Peyer's patch (tissue), 4 donors: ENCODE measurements around the gene ZFAND5. TPM values are rescaled to one million over a fixed set of nuclear protein-coding genes. Genes with fewer than 3 reads are reported as not detected.
A peak's percentile ranks its signal among the peaks of the same experiment; 100 is the strongest.

Experiments used
- DNase-seq, 3 donors: peaks; one replicate each; pipeline ENCODE4 v3.0.0-alpha.2; 2017 to 2019
- H3K27ac ChIP-seq, 4 donors: fragments of 200-600 bp; sonication (generic); one replicate each; pipeline ENCODE4 v1.5.1; 2016 to 2019
- H3K27me3 ChIP-seq, 2 donors: fragments of 200-600 bp; sonication (generic); one replicate each; pipeline ENCODE4 v1.5.1; 2019
- H3K36me3 ChIP-seq, 3 donors: fragments of 200-600 bp; sonication (generic); one replicate each; pipeline ENCODE4 v1.5.1; 2016 to 2019
- H3K4me1 ChIP-seq, 4 donors: fragments of 200-600 bp; sonication (generic); one replicate each; pipeline ENCODE4 v1.5.1; 2016 to 2019
- H3K4me3 ChIP-seq, 4 donors: fragments of 200-600 bp; sonication (generic); 1 replicate in 3 of 4; 2 replicates in 1 of 4; pipeline ENCODE4 v1.5.1; 2016 to 2019; ENCODE audit warnings: mild to moderate bottlenecking in 1 of 4
- H3K9me3 ChIP-seq, 4 donors: fragments of 200-600 bp; sonication (generic); one replicate each; pipeline ENCODE4 v1.5.1; 2016 to 2019; ENCODE audit warnings: mild to moderate bottlenecking in 1 of 4
- CTCF ChIP-seq, 6 experiments: fragments of 450-650 bp in 4 of 6; fragments of 200-600 bp in 2 of 6; sonication (generic) in 1 of 6; IDR thresholded peaks; one replicate each; pipeline ENCODE4 v1.5.1; 2017 to 2019; ENCODE audit warnings: antibody characterized with exemption in 6 of 6, mild to moderate bottlenecking in 3 of 6, moderate library complexity in 1 of 6
- POLR2A ChIP-seq, 2 donors: fragments of 450-650 bp; IDR thresholded peaks; one replicate each; pipeline ENCODE4 v1.5.1; 2017; ENCODE audit warnings: antibody characterized with exemption in 2 of 2, mild to moderate bottlenecking in 2 of 2, moderate library complexity in 2 of 2
- total RNA-seq, 4 donors: library from RNA; depleted of rRNA; stranded (reverse); fragments of >200 nt; gene quantifications; one replicate each; pipeline ENCODE4 v1.1.0, GENCODE V29; 2016

Gene ZFAND5
- 100 to 1,000 TPM in 3 of 4 donors, 10 to 100 TPM in 1; 69.0 to 272 (median 135) TPM for total RNA-seq

- Histone ChIP-seq H3K27me3 (no peaks in the 10 kb centered on the region), H3K27ac (peak within 1 kb of the TSS; percentile 97 to 100 (median 100)), H3K4me1 (peaks cover 0 to 7% (median under 1%) of the 10 kb centered on the region in 4 donors), H3K9me3 (no peaks in the 10 kb centered on the region), H3K4me3 (peak within 1 kb of the TSS; percentile 72 to 98 (median 94)), H3K36me3 (peaks cover 0 to 8% (median 0%) of the 10 kb centered on the region in 3 donors)
- DNase-seq = peak; percentile 99 to 100 (median 99)
- peak in 3 of 6 experiments; percentile 11 to 25 (median 13) for TF ChIP-seq CTCF (IDR thresholded peaks at IDR 0.05)
- TF ChIP-seq POLR2A (IDR thresholded peaks at IDR 0.05) = peak; percentile 99 to 100
Observed at GRCh38 chr9:72364679-72365524, at the start of gene ZFAND5. Gene ZFAND5 (minus strand): TSS chr9:72365208. CDS start chr9:72360778, 4,430 bp downstream.

GRCh38 chr9:72412483-72413040, 47.6 kb upstream of the ZFAND5 start:
- H3K27me3 ChIP-seq = no peaks in the 10 kb centered on the region
- no peak overlapping the region for H3K27ac ChIP-seq
- H3K36me3 ChIP-seq = no peaks in the 10 kb centered on the region
- H3K4me1 ChIP-seq = no peaks in the 10 kb centered on the region
- no peak for DNase-seq
- H3K9me3 ChIP-seq = no peaks in the 10 kb centered on the region
- TF ChIP-seq POLR2A (IDR thresholded peaks at IDR 0.05) = no peak
- no peak overlapping the region for H3K4me3 ChIP-seq

GRCh38 chr9:72410214-72410613, 45.2 kb upstream of the ZFAND5 start:
- Histone ChIP-seq H3K4me1 (no peaks in the 10 kb centered on the region), H3K9me3 (no peaks in the 10 kb centered on the region), H3K4me3 (no peak overlapping the region), H3K27ac (no peak overlapping the region), H3K27me3 (no peaks in the 10 kb centered on the region), H3K36me3 (no peaks in the 10 kb centered on the region)
- DNase-seq = no peak
- no peak for TF ChIP-seq CTCF (IDR thresholded peaks at IDR 0.05)
- TF ChIP-seq POLR2A (IDR thresholded peaks at IDR 0.05) = no peak

GRCh38 chr9:72407114-72407513, 42.1 kb upstream of the ZFAND5 start:
- Histone ChIP-seq H3K4me1 (no peaks in the 10 kb centered on the region), H3K27ac (no peak overlapping the region), H3K27me3 (no peaks in the 10 kb centered on the region), H3K4me3 (no peak overlapping the region), H3K36me3 (no peaks in the 10 kb centered on the region), H3K9me3 (no peaks in the 10 kb centered on the region)
- no peak for TF ChIP-seq CTCF (IDR thresholded peaks at IDR 0.05)
- no peak for TF ChIP-seq POLR2A (IDR thresholded peaks at IDR 0.05)
- DNase-seq = no peak

GRCh38 chr9:72402744-72403143, 37.7 kb upstream of the ZFAND5 start:
- H3K27me3 ChIP-seq = no peaks in the 10 kb centered on the region
- no peak for TF ChIP-seq CTCF (IDR thresholded peaks at IDR 0.05)
- TF ChIP-seq POLR2A (IDR thresholded peaks at IDR 0.05) = no peak
- no peak for DNase-seq
- no peaks in the 10 kb centered on the region for H3K9me3 ChIP-seq
- H3K4me1 ChIP-seq = no peaks in the 10 kb centered on the region
- no peak overlapping the region for H3K27ac ChIP-seq
- no peak overlapping the region for H3K4me3 ChIP-seq
- H3K36me3 ChIP-seq = no peaks in the 10 kb centered on the region

GRCh38 chr9:72401396-72401795, 36.4 kb upstream of the ZFAND5 start:
- Histone ChIP-seq H3K27ac (no peak overlapping the region), H3K27me3 (no peaks in the 10 kb centered on the region), H3K4me3 (no peak overlapping the region), H3K4me1 (peaks cover 0 to 7% (median 0%) of the 10 kb centered on the region in 4 donors), H3K36me3 (no peaks in the 10 kb centered on the region), H3K9me3 (no peaks in the 10 kb centered on the region)
- DNase-seq = no peak
- TF ChIP-seq CTCF (IDR thresholded peaks at IDR 0.05) (no peak), POLR2A (IDR thresholded peaks at IDR 0.05) (no peak)
